IPS-NIHi11 (cell line): ENCODE results near the gene SUCNR1.
"Not testable (repeated sequence)": the region's sequence is repeated elsewhere in the genome, so short reads cannot be mapped to it uniquely, and the experiment has no call there.

ENCODE experiments used
- DNase-seq: peaks from one replicate; pipeline ENCODE4 v3.0.0; 2012; ENCODE audit warnings: mixed read lengths, low spot score

The SUCNR1 gene

GRCh38 chr3:151900884-151901643 lies 27.6 kb downstream of the SUCNR1 start:
- no peak for DNase-seq

- DNase-seq: no peak
Observed at GRCh38 chr3:151901644-151902285, 28.3 kb downstream of the SUCNR1 start.

GRCh38 chr3:151903501-151903991 lies 30.1 kb downstream of the SUCNR1 start:
- DNase-seq: no peak

GRCh38 chr3:151905647-151906046 lies 32.2 kb downstream of the SUCNR1 start:
- DNase-seq: no peak

- DNase-seq: no peak
Observed at GRCh38 chr3:151906751-151907150, 33.3 kb downstream of the SUCNR1 start.

GRCh38 chr3:151908399-151908798 lies 35.0 kb downstream of the SUCNR1 start:
- DNase-seq: no peak

GRCh38 chr3:151909681-151910405 lies 36.4 kb downstream of the SUCNR1 start:
- no peak for DNase-seq

- no peak for DNase-seq
Observed at GRCh38 chr3:151911462-151911861, 38.0 kb downstream of the SUCNR1 start.

GRCh38 chr3:151912028-151912427 lies 38.6 kb downstream of the SUCNR1 start:
- DNase-seq: no peak

- DNase-seq: no peak
Observed at GRCh38 chr3:151916781-151917180, 43.3 kb downstream of the SUCNR1 start.

GRCh38 chr3:151918253-151919029 lies 45.0 kb downstream of the SUCNR1 start:
- DNase-seq: peak; percentile 29

- no peak for DNase-seq
Observed at GRCh38 chr3:151919030-151919328, 45.5 kb downstream of the SUCNR1 start.

GRCh38 chr3:151919446-151919845 lies 46.0 kb downstream of the SUCNR1 start:
- DNase-seq: no peak

- no peak for DNase-seq
Observed at GRCh38 chr3:151923901-151924300, 50.5 kb downstream of the SUCNR1 start.

GRCh38 chr3:151924753-151925152 lies 51.3 kb downstream of the SUCNR1 start:
- DNase-seq: no peak

GRCh38 chr3:151925419-151925818 lies 52.0 kb downstream of the SUCNR1 start:
- DNase-seq: no peak

- peak; percentile 11 for DNase-seq
Observed at GRCh38 chr3:151925876-151926275, 52.4 kb downstream of the SUCNR1 start.

GRCh38 chr3:151926956-151927355 lies 53.5 kb downstream of the SUCNR1 start:
- no peak for DNase-seq

GRCh38 chr3:151927915-151928525 lies 54.6 kb downstream of the SUCNR1 start:
- not testable (repeated sequence) for DNase-seq

- DNase-seq: no peak
Observed at GRCh38 chr3:151931171-151931570, 57.7 kb downstream of the SUCNR1 start.

- no peak for DNase-seq
Observed at GRCh38 chr3:151933234-151933853, 59.9 kb downstream of the SUCNR1 start.
